Thyroid gland (tissue), 4 donors: ENCODE measurements around the gene SATB1.

Source experiments
- CTCF ChIP-seq, 6 experiments: fragments of 200-600 bp in 3 of 6; fragments of 450-650 bp in 3 of 6; sonication (generic) in 3 of 6; IDR thresholded peaks; one replicate each; pipeline ENCODE4 v1.5.1; 2016 to 2019; ENCODE audit warnings: antibody characterized with exemption in 6 of 6, mild to moderate bottlenecking in 2 of 6, inconsistent platforms in 1 of 6, moderate library complexity in 1 of 6
- POLR2A ChIP-seq, 2 donors: fragments of 450-650 bp; IDR thresholded peaks; one replicate each; pipeline ENCODE4 v1.6.1; 2017; ENCODE audit warnings: antibody characterized with exemption in 2 of 2, mild to moderate bottlenecking in 2 of 2, moderate library complexity in 1 of 2

DNA sequence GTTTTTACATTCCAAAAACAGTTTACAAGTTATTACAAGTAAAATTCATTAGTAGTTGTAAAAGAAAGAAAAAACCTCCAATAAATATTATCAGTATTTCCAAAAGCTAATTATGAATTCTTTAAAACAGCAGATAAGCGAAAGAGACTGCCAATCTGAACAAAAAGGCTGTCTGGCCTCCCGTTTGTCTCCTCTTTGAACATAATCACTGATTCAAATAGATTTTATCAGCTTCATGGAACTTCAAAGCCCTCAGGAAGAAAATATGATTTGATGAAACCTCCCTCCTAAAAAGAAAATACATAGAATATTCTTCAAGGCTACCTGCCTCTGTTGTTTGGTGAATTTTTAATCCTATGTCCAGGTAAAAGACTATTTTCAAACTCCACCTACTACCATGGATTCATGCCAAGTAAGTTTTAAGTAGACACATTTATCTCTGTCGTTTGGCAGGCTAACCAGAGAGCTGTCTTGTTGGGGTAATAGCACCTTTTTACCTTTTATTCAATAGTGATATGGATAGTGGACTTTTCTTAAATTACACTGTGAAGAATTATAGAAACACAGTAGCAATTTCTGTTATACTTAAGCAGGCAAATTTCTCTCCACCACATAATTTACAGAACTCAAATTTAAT lies 35.0 kb downstream of the SATB1 start:
- TF ChIP-seq CTCF (IDR thresholded peaks at IDR 0.05) (no peak), POLR2A (IDR thresholded peaks at IDR 0.05) (no peak)
